ENCODE measurements around the gene LKAAEAR1. TPM values are rescaled to one million over a fixed set of nuclear protein-coding genes. Genes with fewer than 3 reads are reported as not detected.

Gene LKAAEAR1
- total and polyA plus RNA-seq, 2 of the 4 experiments (the other 2 are of a cell fraction) = 0.21 TPM; not detected in 1

- no peak for ATAC-seq (ENCODE audit: low read depth)
- Histone ChIP-seq H3K9ac (ENCODE audit: low read depth, low read length) (no peak overlapping the region), H4K5ac (ENCODE audit: low read depth, low read length) (no peak overlapping the region), H3K4me2 (ENCODE audit: low read depth, low read length) (no peak overlapping the region), H3K4ac (ENCODE audit: low read depth, low read length) (no peak overlapping the region), H3K9me3 (ENCODE audit: control insufficient read depth, insufficient read depth, low read length) (no peaks in the 10 kb centered on the region), H3K27ac (ENCODE audit: insufficient read depth, low read length) (no peak overlapping the region), H4K91ac (ENCODE audit: insufficient read depth, low read depth, low read length) (no peak overlapping the region), H3K4me3 (ENCODE audit: insufficient read depth, low read depth, low read length) (no peak overlapping the region), H3K56ac (ENCODE audit: extremely low read depth, insufficient read depth, low read length) (no peak overlapping the region), H3K79me1 (ENCODE audit: low read depth in 1 of 2, low read length in 2 of 2) (no peaks in the 10 kb centered on the region), H3K4me1 (ENCODE audit: control insufficient read depth, insufficient read depth, low read length) (peaks cover 2% of the 10 kb centered on the region; the same call in 1 of the 2 replicates), H2BK15ac (ENCODE audit: low read depth, low read length) (no peak overlapping the region), H3K18ac (ENCODE audit: low read depth, low read length) (no peak overlapping the region), H3K14ac (replicated peaks; ENCODE audit: low read depth, low read length) (no peak overlapping the region), H2AK9ac (replicated peaks; ENCODE audit: low read depth, low read length, poor library complexity) (no peak overlapping the region), H2AK5ac (ENCODE audit: low read depth, low read length) (no peak overlapping the region), H3K23ac (ENCODE audit: low read depth, low read length) (no peak overlapping the region), H2BK20ac (ENCODE audit: low read depth, low read length) (no peak overlapping the region), H3K27me3 (ENCODE audit: control insufficient read depth, insufficient read depth, low read length) (peaks cover 66% of the 10 kb centered on the region), H3K9me1 (ENCODE audit: insufficient read depth, low read length) (no peaks in the 10 kb centered on the region), H2BK120ac (ENCODE audit: low read depth, low read length) (no peak overlapping the region), H4K8ac (ENCODE audit: low read depth in 2 of 2, low read length in 2 of 2) (no peak overlapping the region), H2AFZ (replicated peaks; ENCODE audit: low read length, poor library complexity) (no peak overlapping the region), H4K20me1 (ENCODE audit: insufficient read depth, low read length) (no peaks in the 10 kb centered on the region; the same call in 1 of the 2 replicates), H2BK5ac (ENCODE audit: low read depth, low read length, poor library complexity, severe bottlenecking) (no peak overlapping the region), H3K36me3 (ENCODE audit: control insufficient read depth, insufficient read depth, low read length) (no peaks in the 10 kb centered on the region)
- BruUV-seq (replicated peaks) = no TSS peak
- in situ Hi-C loops (cut with MboI; ENCODE audit: low sequenced_read_pairs) (no loop called here), intact Hi-C loops (cut with micrococcal nuclease) (no loop called here), dilution Hi-C loops (cut with HindIII; ENCODE audit: low sequenced_read_pairs, unreplicated experiment) (no loop called here)
- ChIA-PET CTCF (no interaction called here), POLR2A (ENCODE audit: unreplicated experiment) (no interaction called here)
- WGBS, 2 experiments (ENCODE audit: extremely low coverage in 2 of 2, insufficient read length in 1 of 2) = 76% methylated on average over 4 of the region's 8 CpGs; no CpG with 5 or more reads in 1 of the 2 experiments
- TF ChIP-seq CHD1 (IDR thresholded peaks at IDR 0.05; ENCODE audit: low read depth, low read length) = no peak
- TF ChIP-seq SMC3 (IDR thresholded peaks at IDR 0.05; ENCODE audit: low read depth, low read length) = no peak
- TF ChIP-seq CTCF (conservative IDR thresholded peaks at IDR 0.05; ENCODE audit: low read depth, low read length) = no peak
- no peak for TF ChIP-seq RCOR1 (IDR thresholded peaks at IDR 0.05; ENCODE audit: insufficient replicate concordance, low read length)
- no peak for TF ChIP-seq RFX5 (IDR thresholded peaks at IDR 0.05; ENCODE audit: low read depth, low read length)
- no peak for TF ChIP-seq USF2 (IDR thresholded peaks at IDR 0.05; ENCODE audit: low read depth, low read length)
- TF ChIP-seq MXI1 (IDR thresholded peaks at IDR 0.05; ENCODE audit: borderline replicate concordance, low read depth, low read length) = no peak
- TF ChIP-seq FOS (IDR thresholded peaks at IDR 0.05; ENCODE audit: low read depth, low read length) = no peak
- no peak for TF ChIP-seq BHLHE40 (IDR thresholded peaks at IDR 0.05; ENCODE audit: low read depth, low read length)
- no peak for TF ChIP-seq MAZ (IDR thresholded peaks at IDR 0.05; ENCODE audit: borderline replicate concordance, low read depth, low read length)
- no peak for TF ChIP-seq POLR2A (IDR thresholded peaks at IDR 0.05; ENCODE audit: low read depth, low read length)
- TF ChIP-seq CEBPB (IDR thresholded peaks at IDR 0.05; ENCODE audit: low read depth, low read length) = no peak
- no peak for TF ChIP-seq ELK1 (IDR thresholded peaks at IDR 0.05; ENCODE audit: borderline replicate concordance, low read depth, low read length)
- no peak for TF ChIP-seq MAFK (IDR thresholded peaks at IDR 0.05; ENCODE audit: low read depth, low read length)
- no peak for TF ChIP-seq RAD21 (IDR thresholded peaks at IDR 0.05; ENCODE audit: low read length)
- TF ChIP-seq NFE2L2 (IDR thresholded peaks at IDR 0.05; ENCODE audit: low read depth, low read length) = no peak
- DNase-seq = no peak
These were observed 37.2 kb downstream of the LKAAEAR1 start for GRCh38 chr20:64047046-64047389.
